HCT116 (cell line): ENCODE results near the gene IFT74. TPM values are rescaled to one million over a fixed set of nuclear protein-coding genes. Genes with fewer than 3 reads are reported as not detected.

Experiments
- ATAC-seq: fragments of 200-7000 bp; cut with Tn5 transposase; 2 replicates; pipeline ENCODE4 v1.9.1; 2020; ENCODE audit warnings: mild to moderate bottlenecking, moderate library complexity
- BruUV-seq: library from RNA; stranded (reverse); fragments of 400-500 nt; replicated peaks from 2 replicates; lab custom pipeline; 2021; lab: Mats Ljungman, UMichigan
- CTCF ChIA-PET: fragments of 300-600 bp; sonication (Branson Sonifier 250); formaldehyde crosslinking; loops from one replicate; lab custom pipeline; 2021; ENCODE audit warnings: antibody characterized with exemption; lab: Charles Lee
- POLR2A ChIA-PET: fragments of 300-600, 350-600 bp; sonication (Branson Sonifier 250); formaldehyde crosslinking; loops from one replicate; lab custom pipeline; 2021; ENCODE audit warnings: antibody characterized with exemption; lab: Charles Lee
- RAD21 ChIA-PET, 2 experiments: fragments of 300-600 bp; sonication (Branson Sonifier 250); formaldehyde crosslinking; loops; one replicate each; lab custom pipeline; 2023; ENCODE audit warnings: low total read pairs in 2 of 2; ENCODE audit not compliant: uncharacterized antibody in 2 of 2, unreplicated experiment in 2 of 2, low non-redundant PET in 1 of 2; lab: Charles Lee
- DNase-seq: peaks from one replicate; pipeline ENCODE4 v3.0.0-alpha.2; 2010; ENCODE audit warnings: low read depth, low spot score
- H2AFZ ChIP-seq: fragments of 200-600 bp; shearing (Covaris generic), sonication (generic); 2 replicates; pipeline ENCODE4 v1.6.1; 2017; ENCODE audit warnings: low read depth, mixed run types, mixed read lengths, antibody characterized with exemption, low read length; ENCODE audit not compliant: poor library complexity, severe bottlenecking
- H3K27ac ChIP-seq: 2 replicates; pipeline ENCODE4 v1.5.1; 2012; ENCODE audit warnings: low read depth, low read length
- H3K27me3 ChIP-seq: fragments of 200-600 bp; sonication (generic); 2 replicates; pipeline ENCODE4 v1.6.1; 2016; ENCODE audit warnings: mixed run types, low read length, mixed read lengths; ENCODE audit not compliant: insufficient read depth
- H3K36me3 ChIP-seq, 2 experiments: fragments of 200-500 bp in 1 of 2; fragments of 200-600 bp in 1 of 2; sonication (Bioruptor generic) in 1 of 2; sonication (generic) in 1 of 2; 2 replicates each; pipeline versions ENCODE4 v1.5.1 to v1.6.1; 2014 to 2016; ENCODE audit warnings: low read length in 2 of 2, inconsistent platforms in 1 of 2, mixed read lengths in 1 of 2, mixed run types in 1 of 2; ENCODE audit not compliant: insufficient read depth in 2 of 2, control insufficient read depth in 1 of 2
- H3K4me1 ChIP-seq, 2 experiments: fragments of 200-600 bp in 1 of 2; sonication (generic) in 1 of 2; 2 replicates each; pipeline versions ENCODE4 v1.5.1 to v1.6.1; 2012 to 2017; ENCODE audit warnings: low read length in 2 of 2, inconsistent platforms in 1 of 2, mild to moderate bottlenecking in 1 of 2, mixed read lengths in 1 of 2, mixed run types in 1 of 2, moderate library complexity in 1 of 2; ENCODE audit not compliant: insufficient read depth in 2 of 2, control insufficient read depth in 1 of 2
- H3K4me2 ChIP-seq: fragments of 200-600 bp; sonication (generic); 2 replicates; pipeline ENCODE4 v1.6.1; 2017; ENCODE audit warnings: mixed run types, low read length, mixed read lengths
- H3K4me3 ChIP-seq, 2 experiments: fragments of 200-600 bp in 1 of 2; sonication (generic) in 1 of 2; replicated peaks in 1 of 2; 2 replicates each; pipeline ENCODE4 v1.5.1; 2011 to 2016; ENCODE audit warnings: low read length in 2 of 2, control low read depth in 1 of 2, low read depth in 1 of 2, mild to moderate bottlenecking in 1 of 2, mixed read lengths in 1 of 2, mixed run types in 1 of 2
- H3K79me2 ChIP-seq: fragments of 200-600 bp; sonication (generic); 2 replicates; pipeline ENCODE4 v1.6.1; 2017; ENCODE audit warnings: mild to moderate bottlenecking, mixed run types, low read length, moderate library complexity, mixed read lengths; ENCODE audit not compliant: insufficient read depth
- H3K9ac ChIP-seq: fragments of 200-600 bp; sonication (generic); 2 replicates; pipeline ENCODE4 v1.6.1; 2016; ENCODE audit warnings: low read length, mixed read lengths
- H3K9me2 ChIP-seq: fragments of 200-600 bp; sonication (generic), shearing (Covaris generic); 2 replicates; pipeline ENCODE4 v1.6.1; 2017; ENCODE audit warnings: mixed run types, mild to moderate bottlenecking, moderate library complexity; ENCODE audit not compliant: insufficient read depth
- H3K9me3 ChIP-seq, 2 experiments: fragments of 200-500 bp in 1 of 2; fragments of 200-600 bp in 1 of 2; sonication (Bioruptor generic) in 1 of 2; sonication (generic) in 1 of 2; 2 replicates each; pipeline ENCODE4 v1.6.1; 2014 to 2017; ENCODE audit warnings: low read length in 2 of 2, mixed read lengths in 2 of 2, inconsistent platforms in 1 of 2, low read depth in 1 of 2, mild to moderate bottlenecking in 1 of 2, mixed run types in 1 of 2, moderate library complexity in 1 of 2; ENCODE audit not compliant: control insufficient read depth in 1 of 2, insufficient read depth in 1 of 2
- H4K20me1 ChIP-seq: fragments of 200-600 bp; sonication (generic), shearing (Covaris generic); 2 replicates; pipeline ENCODE4 v1.6.1; 2017; ENCODE audit warnings: mixed run types, mild to moderate bottlenecking, moderate library complexity; ENCODE audit not compliant: insufficient read depth
- CEBPB ChIP-seq: IDR thresholded peaks from 2 replicates; pipeline ENCODE4 v1.6.1; 2012; ENCODE audit warnings: low read depth
- ELF1 ChIP-seq: IDR thresholded peaks from 2 replicates; pipeline ENCODE4 v1.6.1; 2012; ENCODE audit warnings: low read depth, borderline replicate concordance
- EZH2 ChIP-seq: fragments of 200-600 bp; sonication (generic); IDR thresholded peaks from 2 replicates; pipeline ENCODE4 v1.6.1; 2017; ENCODE audit warnings: antibody characterized with exemption, mixed run types
- FOSL1 ChIP-seq: IDR thresholded peaks from 2 replicates; pipeline ENCODE4 v1.6.1; 2012; ENCODE audit warnings: low read depth
- POLR2A ChIP-seq: IDR thresholded peaks from 2 replicates; pipeline ENCODE4 v1.7.0; 2011; ENCODE audit warnings: borderline replicate concordance; ENCODE audit not compliant: insufficient read depth, insufficient read length; ENCODE audit errors: extremely low read depth
- RAD21 ChIP-seq: IDR thresholded peaks from 2 replicates; pipeline ENCODE4 v1.6.1; 2012; ENCODE audit warnings: low read depth, mild to moderate bottlenecking
- SIN3A ChIP-seq: IDR thresholded peaks from 2 replicates; pipeline ENCODE4 v1.6.1; 2012; ENCODE audit warnings: low read depth
- SRF ChIP-seq: IDR thresholded peaks from 2 replicates; pipeline ENCODE4 v1.6.1; 2012; ENCODE audit warnings: low read depth
- TCF7L2 ChIP-seq: IDR thresholded peaks from 2 replicates; pipeline ENCODE4 v1.7.0; 2011; ENCODE audit warnings: borderline replicate concordance, inconsistent platforms; ENCODE audit not compliant: insufficient read depth, insufficient read length; ENCODE audit errors: extremely low read depth
- ZFX ChIP-seq: fragments of 450-650 bp; IDR thresholded peaks from 2 replicates; pipeline ENCODE4 v1.6.1; 2017
- ZNF274 ChIP-seq: fragments of 200-500 bp; sonication (Bioruptor generic); IDR thresholded peaks from 2 replicates; pipeline ENCODE4 v1.6.1; 2014; ENCODE audit warnings: mild to moderate bottlenecking, low read depth, low read length, inconsistent platforms
- intact Hi-C: fragments of 100-400 bp; cut with micrococcal nuclease; formaldehyde crosslinking; loops from 2 replicates; pipeline ENCODE4 v1.10.0; 2022
- total RNA-seq: library from RNA; stranded (reverse); gene quantifications from one replicate; pipeline ENCODE4 v1.2.1, GENCODE V29; 2021; ENCODE audit not compliant: unreplicated experiment
- TF ChIP-seq, protein P1 (sequence below): IDR thresholded peaks from 2 replicates; pipeline ENCODE4 v1.6.1; 2012
- TF ChIP-seq, protein P2 (sequence below): IDR thresholded peaks from 2 replicates; pipeline ENCODE4 v1.6.1; 2012
- TF ChIP-seq, protein P3 (sequence below): IDR thresholded peaks from 2 replicates; pipeline ENCODE4 v1.6.1; 2011; ENCODE audit warnings: mild to moderate bottlenecking, low read length, moderate library complexity; ENCODE audit not compliant: insufficient replicate concordance; ENCODE audit errors: extremely low read depth

Gene IFT74
- total RNA-seq, 1 experiment from 2014 or later: 18.2 TPM

DNA sequence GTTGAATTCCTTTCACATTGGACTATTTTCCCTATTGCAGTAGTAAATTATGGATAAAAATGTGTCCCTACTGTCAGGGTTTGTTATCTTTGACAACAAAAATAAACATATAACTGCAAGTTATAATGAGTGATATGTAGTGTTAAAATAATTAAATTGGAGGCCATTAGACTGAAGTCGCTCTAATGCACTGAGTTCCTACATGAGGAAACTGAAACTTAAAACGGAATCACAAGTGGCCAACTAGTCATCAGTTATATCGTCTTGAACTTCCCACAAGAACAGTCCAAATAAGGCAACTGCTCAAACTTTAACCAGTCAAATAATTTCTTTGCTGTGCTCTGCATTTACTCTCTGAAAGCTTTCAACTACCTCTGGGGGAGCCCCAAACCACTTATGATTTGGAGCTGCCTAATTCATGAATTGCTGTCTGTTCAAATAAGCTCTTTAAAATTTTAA, 2.1 kb upstream of the IFT74 start:
- no peaks in the 10 kb centered on the region for H3K36me3 ChIP-seq
- no peaks in the 10 kb centered on the region for H3K9me2 ChIP-seq
- H2AFZ ChIP-seq: no peak overlapping the region
- TF ChIP-seq TCF7L2 (no peak), ZFX (no peak), CEBPB (no peak), RAD21 (no peak), SIN3A (no peak), ELF1 (no peak), POLR2A (no peak), ZNF274 (no peak), EZH2 (no peak), SRF (no peak), FOSL1 (no peak)
- TF ChIP-seq, protein P1, sequence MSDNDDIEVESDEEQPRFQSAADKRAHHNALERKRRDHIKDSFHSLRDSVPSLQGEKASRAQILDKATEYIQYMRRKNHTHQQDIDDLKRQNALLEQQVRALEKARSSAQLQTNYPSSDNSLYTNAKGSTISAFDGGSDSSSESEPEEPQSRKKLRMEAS: no peak
- TF ChIP-seq, protein P2, sequence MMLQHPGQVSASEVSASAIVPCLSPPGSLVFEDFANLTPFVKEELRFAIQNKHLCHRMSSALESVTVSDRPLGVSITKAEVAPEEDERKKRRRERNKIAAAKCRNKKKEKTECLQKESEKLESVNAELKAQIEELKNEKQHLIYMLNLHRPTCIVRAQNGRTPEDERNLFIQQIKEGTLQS: no peak
- TF ChIP-seq, protein P3, sequence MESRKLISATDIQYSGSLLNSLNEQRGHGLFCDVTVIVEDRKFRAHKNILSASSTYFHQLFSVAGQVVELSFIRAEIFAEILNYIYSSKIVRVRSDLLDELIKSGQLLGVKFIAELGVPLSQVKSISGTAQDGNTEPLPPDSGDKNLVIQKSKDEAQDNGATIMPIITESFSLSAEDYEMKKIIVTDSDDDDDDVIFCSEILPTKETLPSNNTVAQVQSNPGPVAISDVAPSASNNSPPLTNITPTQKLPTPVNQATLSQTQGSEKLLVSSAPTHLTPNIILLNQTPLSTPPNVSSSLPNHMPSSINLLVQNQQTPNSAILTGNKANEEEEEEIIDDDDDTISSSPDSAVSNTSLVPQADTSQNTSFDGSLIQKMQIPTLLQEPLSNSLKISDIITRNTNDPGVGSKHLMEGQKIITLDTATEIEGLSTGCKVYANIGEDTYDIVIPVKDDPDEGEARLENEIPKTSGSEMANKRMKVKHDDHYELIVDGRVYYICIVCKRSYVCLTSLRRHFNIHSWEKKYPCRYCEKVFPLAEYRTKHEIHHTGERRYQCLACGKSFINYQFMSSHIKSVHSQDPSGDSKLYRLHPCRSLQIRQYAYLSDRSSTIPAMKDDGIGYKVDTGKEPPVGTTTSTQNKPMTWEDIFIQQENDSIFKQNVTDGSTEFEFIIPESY: no peak
- DNase-seq: no peak
- H3K9ac ChIP-seq: no peak overlapping the region
- POLR2A ChIA-PET: no interaction called here
- intact Hi-C loops: no loop called here
- peaks cover 11% of the 10 kb centered on the region; the same call in 1 of the 2 replicates for H3K79me2 ChIP-seq
- no peak overlapping the region for H3K27ac ChIP-seq
- H3K4me3 ChIP-seq: no peak overlapping the region
- no peaks in the 10 kb centered on the region for H4K20me1 ChIP-seq
- no peak for ATAC-seq
- RAD21 ChIA-PET: no interaction called here
- no peak overlapping the region for H3K4me2 ChIP-seq
- CTCF ChIA-PET: no interaction called here
- H3K27me3 ChIP-seq: no peaks in the 10 kb centered on the region
- no peaks in the 10 kb centered on the region for H3K9me3 ChIP-seq
- no TSS peak for BruUV-seq
- H3K4me1 ChIP-seq: peaks cover 12 to 35% of the 10 kb centered on the region in 2 experiments
